Endothelial cell of umbilical vein (primary cell): Measurements from ENCODE around the gene CCDC172. TPM values are rescaled to one million over a fixed set of nuclear protein-coding genes. Genes with fewer than 3 reads are reported as not detected.

ENCODE experiments used
- BruUV-seq: library from RNA; stranded (reverse); fragments of 400-500 nt; replicated peaks from 2 replicates; lab custom pipeline; 2021; lab: Mats Ljungman, UMichigan
- CTCF ChIA-PET: fragments of 300-600, 350-600 bp; sonication (Branson Sonifier 250); formaldehyde crosslinking; loops from one replicate; lab custom pipeline; 2021; ENCODE audit warnings: antibody characterized with exemption, inconsistent platforms; lab: Charles Lee
- POLR2A ChIA-PET: fragments of 300-600, 350-600 bp; sonication (Branson Sonifier 250); formaldehyde crosslinking; loops from one replicate; lab custom pipeline; 2021; ENCODE audit warnings: antibody characterized with exemption, inconsistent platforms; lab: Charles Lee
- DNase-seq: peaks from one replicate; pipeline ENCODE4 v3.0.0-alpha.2; 2011; ENCODE audit warnings: low read depth, low spot score
- FAIRE-seq: peaks from 2 replicates; lab custom pipeline; 2011; peaks lifted over from hg19 to GRCh38; lab: Jason Lieb, UNC
- H2AFZ ChIP-seq: 2 replicates; pipeline ENCODE4 v1.6.0; 2012; ENCODE audit warnings: low read depth, low read length, control low read depth, inconsistent platforms
- H3K27ac ChIP-seq: 2 replicates; pipeline ENCODE4 v1.5.1; 2011; ENCODE audit warnings: low read depth, mild to moderate bottlenecking, control low read depth, low read length, moderate library complexity; ENCODE audit not compliant: insufficient read depth
- H3K27me3 ChIP-seq, 2 experiments: 2 replicates each; pipeline versions ENCODE4 v1.6.0 to v1.6.1; 2011; ENCODE audit warnings: low read length in 2 of 2, mixed read lengths in 1 of 2; ENCODE audit not compliant: control insufficient read depth in 2 of 2, insufficient read depth in 2 of 2
- H3K36me3 ChIP-seq, 2 experiments: 2 replicates in 1 of 2; 3 replicates in 1 of 2; pipeline ENCODE4 v1.5.1; 2011; ENCODE audit warnings: low read length in 2 of 2, mild to moderate bottlenecking in 1 of 2, moderate library complexity in 1 of 2; ENCODE audit not compliant: control insufficient read depth in 2 of 2, insufficient read depth in 2 of 2; ENCODE audit errors: extremely low read depth in 1 of 2
- H3K4me1 ChIP-seq: 3 replicates; pipeline ENCODE4 v1.5.1; 2011; ENCODE audit warnings: mild to moderate bottlenecking, low read length; ENCODE audit not compliant: control insufficient read depth, insufficient read depth; ENCODE audit errors: extremely low read depth
- H3K4me2 ChIP-seq: 2 replicates; pipeline ENCODE4 v1.6.1; 2011; ENCODE audit warnings: low read length, control low read depth, mixed read lengths; ENCODE audit not compliant: insufficient read depth
- H3K4me3 ChIP-seq, 3 experiments: fragments of 200-600 bp in 1 of 3; sonication (generic), shearing (Covaris generic) in 1 of 3; replicated peaks in 1 of 3; 2 replicates each; pipeline ENCODE4 v1.5.1; 2011 to 2016; ENCODE audit warnings: control low read depth in 3 of 3, low read length in 3 of 3, mild to moderate bottlenecking in 2 of 3, inconsistent platforms in 1 of 3, low read depth in 1 of 3, moderate library complexity in 1 of 3; ENCODE audit not compliant: insufficient read depth in 1 of 3
- H3K79me2 ChIP-seq: 2 replicates; pipeline ENCODE4 v1.6.0; 2012; ENCODE audit warnings: low read length, inconsistent platforms; ENCODE audit not compliant: control insufficient read depth, insufficient read depth
- H3K9ac ChIP-seq: replicated peaks from 2 replicates; pipeline ENCODE3; 2011; ENCODE audit warnings: low read length, control low read depth; ENCODE audit not compliant: insufficient read depth; ENCODE audit errors: extremely low read depth
- H3K9me1 ChIP-seq: replicated peaks from 3 replicates; pipeline ENCODE4 v1.6.0; 2011; ENCODE audit warnings: mild to moderate bottlenecking, low read length; ENCODE audit not compliant: control insufficient read depth, insufficient read depth; ENCODE audit errors: extremely low read depth
- H3K9me3 ChIP-seq: replicated peaks from 2 replicates; pipeline ENCODE4 v1.5.1; 2012; ENCODE audit warnings: low read length, inconsistent platforms; ENCODE audit not compliant: control insufficient read depth, insufficient read depth
- H4K20me1 ChIP-seq: replicated peaks from 2 replicates; pipeline ENCODE3; 2011; ENCODE audit warnings: mild to moderate bottlenecking, low read length; ENCODE audit not compliant: control insufficient read depth, insufficient read depth; ENCODE audit errors: extremely low read depth
- CTCF ChIP-seq, 2 donors: IDR thresholded peaks; 1 replicate in 1 of 2; 2 replicates in 1 of 2; pipeline ENCODE4 v1.5.1; 2011; ENCODE audit warnings: low read length in 2 of 2, mild to moderate bottlenecking in 2 of 2, moderate library complexity in 2 of 2, control low read depth in 1 of 2, inconsistent platforms in 1 of 2, low read depth in 1 of 2; ENCODE audit not compliant: insufficient read depth in 1 of 2; ENCODE audit errors: extremely low read depth in 1 of 2
- EZH2 ChIP-seq: IDR thresholded peaks from 2 replicates; pipeline ENCODE4 v1.6.1; 2012; ENCODE audit warnings: borderline replicate concordance, low read depth, mild to moderate bottlenecking, moderate library complexity, low read length, inconsistent platforms; ENCODE audit not compliant: severe bottlenecking
- GATA2 ChIP-seq: IDR thresholded peaks from 2 replicates; pipeline ENCODE4 v1.7.0; 2011; ENCODE audit warnings: low read depth, mild to moderate bottlenecking, moderate library complexity, mixed read lengths, low read length; ENCODE audit not compliant: insufficient read length, insufficient read depth
- JUN ChIP-seq: IDR thresholded peaks from 2 replicates; pipeline ENCODE4 v1.6.1; 2011; ENCODE audit warnings: borderline replicate concordance, low read depth; ENCODE audit not compliant: insufficient read length, insufficient read depth
- POLR2A ChIP-seq: IDR thresholded peaks from 2 replicates; pipeline ENCODE4 v1.6.1; 2012; ENCODE audit warnings: low read depth, mild to moderate bottlenecking, control low read depth, low read length
- POLR2AphosphoS5 ChIP-seq: IDR thresholded peaks from 2 replicates; pipeline ENCODE4 v1.6.1; 2012; ENCODE audit warnings: low read depth, mild to moderate bottlenecking, control low read depth, low read length, moderate library complexity; ENCODE audit not compliant: insufficient read depth
- dilution Hi-C: fragments of 300-500 bp; cut with MboI; formaldehyde crosslinking; loops from one replicate; pipeline ENCODE4 v1.15.0; 2019; ENCODE audit warnings: low sequenced_read_pairs; ENCODE audit not compliant: extremely low pct_ligation_motif_present
- intact Hi-C: fragments of 100-400 bp; cut with micrococcal nuclease; formaldehyde crosslinking; loops from one replicate; pipeline ENCODE4 v1.10.0; 2022
- polyA plus RNA-seq, 4 experiments: library from polyadenylated mRNA; depleted of rRNA in 3 of 4; stranded (reverse) in 3 of 4; unstranded in 1 of 4; fragments of >200 nt; gene quantifications; 2 replicates each; pipeline versions ENCODE4 v1.2.1 to v1.2.3, GENCODE V29; 2011 to 2012; ENCODE audit warnings: missing spikeins in 1 of 4
- total RNA-seq: library from RNA; stranded (reverse); gene quantifications from 2 replicates; pipeline ENCODE4 v1.2.3, GENCODE V29; 2021

The CCDC172 gene
- total and polyA plus RNA-seq, 2 donors (not counting 3 experiments of a cell fraction or from before 2014, with no cell fraction given): not detected

GRCh38 chr10:116287906-116288501, 36.2 kb upstream of the CCDC172 start:
- Histone ChIP-seq H3K9me1 (no peaks in the 10 kb centered on the region), H3K4me3 (no peak overlapping the region), H3K27me3 (no peaks in the 10 kb centered on the region), H3K79me2 (no peaks in the 10 kb centered on the region), H3K9me3 (no peaks in the 10 kb centered on the region), H4K20me1 (no peaks in the 10 kb centered on the region), H2AFZ (no peak overlapping the region), H3K36me3 (no peaks in the 10 kb centered on the region), H3K4me1 (no peaks in the 10 kb centered on the region), H3K27ac (no peak overlapping the region), H3K4me2 (no peak overlapping the region), H3K9ac (no peak overlapping the region)
- FAIRE-seq (peak; percentile 73), DNase-seq (peak; percentile 51)
- TF ChIP-seq POLR2AphosphoS5 (no peak), EZH2 (no peak), CTCF (IDR thresholded peaks at IDR 0.05; ENCODE audit: extremely low read depth in 1 of 2, insufficient read depth in 1 of 2, low read depth in 1 of 2, low read length in 2 of 2) (peak; percentile 36 to 42), GATA2 (no peak), POLR2A (no peak), JUN (no peak)
- ChIA-PET CTCF (interaction anchor here (0.6 to 4.0 kb wide), 24 partner anchors 11 to 1410 kb away, joined by 3 to 83 read pairs (median 3); partner anchors contain the start of gene GFRA1), POLR2A (interaction anchor here (0.6 kb wide), 1 partner anchor 58 kb away, joined by 4 read pairs; no protein-coding TSS in a partner anchor)
- dilution Hi-C loops: no loop called here
- no TSS peak for BruUV-seq
- intact Hi-C loops: loop anchor here (1.0 kb wide), 3 partner anchors 489 to 933 kb away; no protein-coding TSS in a partner anchor
